HS-27A (cell line): Measurements from ENCODE around the gene RNF212.

ENCODE experiments used
- DNase-seq: peaks from one replicate; pipeline ENCODE4 v3.0.0-alpha.2; 2012; ENCODE audit warnings: low read depth, missing footprints

The RNF212 gene

GRCh38 chr4:1036095-1036494 lies 77.3 kb downstream of the RNF212 start:
- no peak for DNase-seq

- DNase-seq, result no peak
These were observed 77.9 kb downstream of the RNF212 start for GRCh38 chr4:1035510-1035909.

GRCh38 chr4:1033840-1034551 lies 79.4 kb downstream of the RNF212 start:
- DNase-seq, result no peak

- DNase-seq, result no peak
These were observed 80.5 kb downstream of the RNF212 start for GRCh38 chr4:1032861-1033260.

- no peak for DNase-seq
These were observed 81.2 kb downstream of the RNF212 start for GRCh38 chr4:1031956-1032795.

- DNase-seq, result no peak
These were observed 82.0 kb downstream of the RNF212 start for GRCh38 chr4:1031346-1031745.

- no peak for DNase-seq
These were observed 82.8 kb downstream of the RNF212 start for GRCh38 chr4:1030559-1030958.

- no peak for DNase-seq
These were observed 83.3 kb downstream of the RNF212 start for GRCh38 chr4:1030031-1030430.

GRCh38 chr4:1029529-1029928 lies 83.8 kb downstream of the RNF212 start:
- DNase-seq, result no peak

GRCh38 chr4:1028574-1029220 lies 84.7 kb downstream of the RNF212 start:
- no peak for DNase-seq

- DNase-seq, result no peak
These were observed 85.5 kb downstream of the RNF212 start for GRCh38 chr4:1027915-1028238.

- no peak for DNase-seq
These were observed 86.0 kb downstream of the RNF212 start for GRCh38 chr4:1027219-1027914.

- no peak for DNase-seq
These were observed 87.2 kb downstream of the RNF212 start for GRCh38 chr4:1026115-1026514.

GRCh38 chr4:1024882-1025545 lies 88.3 kb downstream of the RNF212 start:
- DNase-seq, result no peak

- no peak for DNase-seq
These were observed 89.2 kb downstream of the RNF212 start for GRCh38 chr4:1023895-1024740.

- DNase-seq, result no peak
These were observed 90.2 kb downstream of the RNF212 start for GRCh38 chr4:1023075-1023640.

- DNase-seq, result no peak
These were observed 90.7 kb downstream of the RNF212 start for GRCh38 chr4:1022739-1023066.

- DNase-seq, result no peak
These were observed 91.2 kb downstream of the RNF212 start for GRCh38 chr4:1022051-1022738.
